Measurements from ENCODE around the gene RGS21. TPM values are rescaled to one million over a fixed set of nuclear protein-coding genes. Genes with fewer than 3 reads are reported as not detected.
"Not testable (repeated sequence)": the region's sequence is repeated elsewhere in the genome, so short reads cannot be mapped to it uniquely, and the experiment has no call there.

Gene RGS21
- polyA plus RNA-seq (ENCODE audit: insufficient read length in 3 of 3) = not detected
- long read RNA-seq, donor 1 = 0 reads
- long read RNA-seq, donor 2 = 0 reads
- long read RNA-seq, donor 3 = 0 reads
- long read RNA-seq, donor 4 = 0 reads
- long read RNA-seq, donor 5 = 0 reads
- long read RNA-seq, donor 6 = 0 reads
- long read RNA-seq, donor 7 = 0 reads
- long read RNA-seq, donor 8 = 0 reads
- long read RNA-seq, donor 9 = 0 reads
- long read RNA-seq, donor 10 = 0 reads
- long read RNA-seq, donor 11 = 0 reads
- long read RNA-seq, donor 12 = 0 reads
- long read RNA-seq, donor 13 = 0 reads
- long read RNA-seq, donor 14 = 0 reads
- long read RNA-seq, donor 15 = 0 reads
- long read RNA-seq, donor 16 = 0 reads

- no peak for DNase-seq (ENCODE audit: extremely low read depth in 1 of 11, low read depth in 9 of 11, low spot score in 4 of 11)
Observed at GRCh38 chr1:192316942-192317450, at the start of gene RGS21. Gene RGS21 (plus strand): TSS chr1:192316992. CDS start chr1:192343037, 26,045 bp downstream.

GRCh38 chr1:192268468-192269052 lies 48.2 kb upstream of the RGS21 start:
- no peak for DNase-seq (ENCODE audit: extremely low read depth in 1 of 11, low read depth in 9 of 11, low spot score in 4 of 11)

GRCh38 chr1:192270398-192270797 lies 46.4 kb upstream of the RGS21 start:
- no peak for DNase-seq (ENCODE audit: extremely low read depth in 1 of 11, low read depth in 9 of 11, low spot score in 4 of 11)

- no peak for DNase-seq (ENCODE audit: extremely low read depth in 1 of 11, low read depth in 9 of 11, low spot score in 4 of 11)
Observed at GRCh38 chr1:192272732-192273131, 44.1 kb upstream of the RGS21 start.

GRCh38 chr1:192274588-192274987 lies 42.2 kb upstream of the RGS21 start:
- DNase-seq (ENCODE audit: extremely low read depth in 1 of 11, low read depth in 9 of 11, low spot score in 4 of 11) = no peak

- no peak for DNase-seq (ENCODE audit: extremely low read depth in 1 of 11, low read depth in 9 of 11, low spot score in 4 of 11)
Observed at GRCh38 chr1:192277635-192278034, 39.2 kb upstream of the RGS21 start.

- DNase-seq (ENCODE audit: extremely low read depth in 1 of 11, low read depth in 9 of 11, low spot score in 4 of 11) = no peak
Observed at GRCh38 chr1:192284927-192285326, 31.9 kb upstream of the RGS21 start.

- DNase-seq (ENCODE audit: extremely low read depth in 1 of 11, low read depth in 9 of 11, low spot score in 4 of 11) = no peak
Observed at GRCh38 chr1:192303029-192303428, 13.8 kb upstream of the RGS21 start.

GRCh38 chr1:192308314-192308713 lies 8.5 kb upstream of the RGS21 start:
- not testable (repeated sequence) for DNase-seq (ENCODE audit: extremely low read depth in 1 of 11, low read depth in 9 of 11, low spot score in 4 of 11)

GRCh38 chr1:192311281-192311680 lies 5.5 kb upstream of the RGS21 start:
- peak in 6 of 11 donors; percentile 1 to 7 (median 2) for DNase-seq (ENCODE audit: extremely low read depth in 1 of 11, low read depth in 9 of 11, low spot score in 4 of 11)

GRCh38 chr1:192327997-192328396 lies 11.2 kb downstream of the RGS21 start:
- DNase-seq (ENCODE audit: extremely low read depth in 1 of 11, low read depth in 9 of 11, low spot score in 4 of 11) = no peak

- no peak for DNase-seq (ENCODE audit: extremely low read depth in 1 of 11, low read depth in 9 of 11, low spot score in 4 of 11)
Observed at GRCh38 chr1:192342842-192343241, 26.1 kb downstream of the RGS21 start.

GRCh38 chr1:192343344-192343743 lies 26.6 kb downstream of the RGS21 start:
- no peak for DNase-seq (ENCODE audit: extremely low read depth in 1 of 11, low read depth in 9 of 11, low spot score in 4 of 11)

GRCh38 chr1:192349314-192349713 lies 32.5 kb downstream of the RGS21 start:
- no peak for DNase-seq (ENCODE audit: extremely low read depth in 1 of 11, low read depth in 9 of 11, low spot score in 4 of 11)

GRCh38 chr1:192350356-192350755 lies 33.6 kb downstream of the RGS21 start:
- DNase-seq (ENCODE audit: extremely low read depth in 1 of 11, low read depth in 9 of 11, low spot score in 4 of 11) = no peak

GRCh38 chr1:192351550-192351949 lies 34.8 kb downstream of the RGS21 start:
- DNase-seq (ENCODE audit: extremely low read depth in 1 of 11, low read depth in 9 of 11, low spot score in 4 of 11) = no peak

GRCh38 chr1:192357924-192358323 lies 41.1 kb downstream of the RGS21 start:
- no peak for DNase-seq (ENCODE audit: extremely low read depth in 1 of 11, low read depth in 9 of 11, low spot score in 4 of 11)

GRCh38 chr1:192358402-192358801 lies 41.6 kb downstream of the RGS21 start:
- DNase-seq (ENCODE audit: extremely low read depth in 1 of 11, low read depth in 9 of 11, low spot score in 4 of 11) = no peak

- DNase-seq (ENCODE audit: extremely low read depth in 1 of 11, low read depth in 9 of 11, low spot score in 4 of 11) = no peak
Observed at GRCh38 chr1:192358822-192359221, 42.0 kb downstream of the RGS21 start.

GRCh38 chr1:192363177-192363576 lies 46.4 kb downstream of the RGS21 start:
- DNase-seq (ENCODE audit: extremely low read depth in 1 of 11, low read depth in 9 of 11, low spot score in 4 of 11) = no peak

GRCh38 chr1:192367436-192367835 lies 50.6 kb downstream of the RGS21 start:
- DNase-seq (ENCODE audit: extremely low read depth in 1 of 11, low read depth in 9 of 11, low spot score in 4 of 11) = no peak
